Karpas-422 (cell line): ENCODE data around the gene ETV6. TPM values are rescaled to one million over a fixed set of nuclear protein-coding genes. Genes with fewer than 3 reads are reported as not detected.

Source experiments
- DNase-seq: peaks from one replicate; pipeline ENCODE4 v3.0.0-alpha.2; 2015
- H2AFZ ChIP-seq: fragments of 200-600 bp; sonication (generic); 2 replicates; pipeline ENCODE4 v1.6.1; 2014; ENCODE audit warnings: antibody characterized with exemption, low read length, mixed read lengths
- H3K27ac ChIP-seq: fragments of 200-600 bp; sonication (generic); 2 replicates; pipeline ENCODE4 v1.5.1; 2014; ENCODE audit warnings: mild to moderate bottlenecking, low read length, moderate library complexity
- H3K27me3 ChIP-seq: fragments of 200-600 bp; sonication (generic); 2 replicates; pipeline ENCODE4 v1.6.1; 2014; ENCODE audit warnings: low read length, mixed read lengths
- H3K36me3 ChIP-seq: fragments of 200-600 bp; sonication (generic); 2 replicates; pipeline ENCODE4 v1.6.1; 2014; ENCODE audit warnings: low read length, mixed read lengths; ENCODE audit not compliant: insufficient read depth
- H3K4me1 ChIP-seq: fragments of 200-600 bp; sonication (generic); 2 replicates; pipeline ENCODE4 v1.6.1; 2014; ENCODE audit warnings: mild to moderate bottlenecking, low read length, mixed read lengths
- H3K4me2 ChIP-seq: fragments of 200-600 bp; sonication (generic); 2 replicates; pipeline ENCODE4 v1.6.1; 2014; ENCODE audit warnings: low read length, low read depth, mild to moderate bottlenecking; ENCODE audit not compliant: poor library complexity, severe bottlenecking
- H3K4me3 ChIP-seq: fragments of 200-600 bp; sonication (generic); 2 replicates; pipeline ENCODE4 v1.5.1; 2014; ENCODE audit warnings: mild to moderate bottlenecking, antibody characterized with exemption, low read length, mixed read lengths
- H3K79me2 ChIP-seq: fragments of 200-600 bp; sonication (generic); 2 replicates; pipeline ENCODE4 v1.6.1; 2014; ENCODE audit warnings: mild to moderate bottlenecking, low read length, mixed read lengths
- H3K9ac ChIP-seq: fragments of 200-600 bp; sonication (generic); 2 replicates; pipeline ENCODE4 v1.6.0; 2014; ENCODE audit warnings: low read length
- H3K9me2 ChIP-seq: fragments of 200-600 bp; sonication (generic), shearing (Covaris generic); replicated peaks from 2 replicates; pipeline ENCODE4 v1.6.0; 2014; ENCODE audit warnings: mild to moderate bottlenecking, low read length, moderate library complexity; ENCODE audit not compliant: insufficient read depth
- H3K9me3 ChIP-seq: fragments of 300-700, 200-600 bp; sonication (generic); 2 replicates; pipeline ENCODE4 v1.6.1; 2014; ENCODE audit warnings: low read length, mixed read lengths
- H4K20me1 ChIP-seq: fragments of 200-600 bp; sonication (generic); 2 replicates; pipeline ENCODE4 v1.6.1; 2014; ENCODE audit warnings: mild to moderate bottlenecking, antibody characterized with exemption, low read length, low read depth; ENCODE audit not compliant: insufficient read depth
- total RNA-seq: library from RNA; depleted of rRNA; stranded (reverse); fragments of >200 nt; shearing (Covaris generic); gene quantifications from 2 replicates; pipeline ENCODE4 v1.2.3, GENCODE V29; 2014; ENCODE audit warnings: low replicate concordance

ETV6 gene
- total RNA-seq, 1 experiment from 2014 or later: 1.0 TPM

DNA sequence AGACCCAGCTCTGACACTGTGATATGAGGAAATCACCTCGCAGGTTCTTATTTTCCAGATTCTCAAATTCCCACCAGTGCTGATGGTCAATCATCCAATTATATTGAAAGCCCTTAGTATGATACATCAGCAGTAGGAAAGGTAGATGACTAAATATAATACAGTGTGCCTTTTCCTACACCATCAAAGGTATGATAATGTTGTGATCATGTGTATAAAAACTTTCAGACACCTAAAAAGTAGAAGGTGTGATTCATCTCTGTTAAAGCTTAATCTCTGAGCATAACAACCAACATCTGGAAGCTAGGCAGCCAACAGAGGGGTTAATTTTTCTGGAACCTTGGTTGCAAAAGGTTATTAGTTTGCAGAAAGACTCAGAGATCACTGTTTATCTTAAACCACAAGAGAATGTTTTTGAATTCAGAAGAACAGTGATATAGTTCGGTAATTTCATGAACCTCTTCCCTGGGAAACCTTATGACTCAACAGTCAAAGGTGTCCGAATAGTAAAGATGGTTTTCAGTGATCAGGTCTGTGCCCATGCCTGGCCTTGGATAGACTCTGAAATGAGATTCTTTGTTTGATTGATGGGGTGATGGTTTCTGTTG, 122.5 kb downstream of the ETV6 start:
- H2AFZ ChIP-seq: no peak overlapping the region
- H3K79me2 ChIP-seq: no peaks in the 10 kb centered on the region
- H3K36me3 ChIP-seq: no peaks in the 10 kb centered on the region
- H3K9ac ChIP-seq: no peak overlapping the region
- no peaks in the 10 kb centered on the region for H3K4me1 ChIP-seq
- no peak overlapping the region for H3K4me3 ChIP-seq
- no peaks in the 10 kb centered on the region for H3K9me3 ChIP-seq
- no peak for DNase-seq
- H3K27ac ChIP-seq: no peak overlapping the region
- no peaks in the 10 kb centered on the region for H4K20me1 ChIP-seq
- no peak overlapping the region for H3K4me2 ChIP-seq
- H3K9me2 ChIP-seq: no peaks in the 10 kb centered on the region
- H3K27me3 ChIP-seq: no peaks in the 10 kb centered on the region

GRCh38 chr12:11773889-11774677, 124.6 kb downstream of the ETV6 start:
- H3K27ac ChIP-seq: no peak overlapping the region
- no peak overlapping the region for H3K4me3 ChIP-seq
- no peaks in the 10 kb centered on the region for H3K9me2 ChIP-seq
- DNase-seq: no peak
- H3K9me3 ChIP-seq: no peaks in the 10 kb centered on the region
- no peaks in the 10 kb centered on the region for H3K27me3 ChIP-seq
- H3K9ac ChIP-seq: no peak overlapping the region
- H3K4me1 ChIP-seq: no peaks in the 10 kb centered on the region
- H3K4me2 ChIP-seq: no peak overlapping the region
- no peaks in the 10 kb centered on the region for H3K79me2 ChIP-seq
- no peaks in the 10 kb centered on the region for H4K20me1 ChIP-seq
- no peak overlapping the region for H2AFZ ChIP-seq
- H3K36me3 ChIP-seq: no peaks in the 10 kb centered on the region

- no peaks in the 10 kb centered on the region for H3K36me3 ChIP-seq
- no peak overlapping the region for H2AFZ ChIP-seq
- no peak overlapping the region for H3K9ac ChIP-seq
- no peaks in the 10 kb centered on the region for H3K4me1 ChIP-seq
- no peaks in the 10 kb centered on the region for H4K20me1 ChIP-seq
- no peak overlapping the region for H3K4me2 ChIP-seq
- no peaks in the 10 kb centered on the region for H3K27me3 ChIP-seq
- no peak overlapping the region for H3K4me3 ChIP-seq
- no peak for DNase-seq
- H3K9me3 ChIP-seq: no peaks in the 10 kb centered on the region
- no peaks in the 10 kb centered on the region for H3K79me2 ChIP-seq
- H3K9me2 ChIP-seq: no peaks in the 10 kb centered on the region
- no peak overlapping the region for H3K27ac ChIP-seq
Observed at GRCh38 chr12:11774821-11775220, 125.3 kb downstream of the ETV6 start.

DNA sequence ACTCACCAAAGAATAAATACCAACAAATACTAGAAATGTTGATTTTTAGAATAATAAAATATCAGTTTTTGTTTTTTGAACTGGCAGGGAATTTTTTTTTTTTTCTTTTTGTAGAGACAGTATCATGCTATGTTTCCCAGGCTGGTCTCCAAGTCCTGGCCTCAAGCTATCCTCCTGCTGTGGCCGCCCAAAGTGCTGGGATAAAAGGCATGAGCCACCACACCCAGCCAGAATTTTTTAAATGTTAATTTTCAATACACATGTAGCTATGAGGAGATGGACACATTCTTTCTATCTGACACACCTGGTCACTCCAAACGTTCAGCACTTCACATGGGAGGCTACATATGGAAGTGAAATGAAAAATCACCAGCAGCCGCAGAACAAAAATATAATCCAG, 126.8 kb downstream of the ETV6 start:
- Histone ChIP-seq H3K9me3 (no peaks in the 10 kb centered on the region), H3K4me3 (no peak overlapping the region), H3K79me2 (no peaks in the 10 kb centered on the region), H3K9ac (no peak overlapping the region), H4K20me1 (no peaks in the 10 kb centered on the region), H3K36me3 (no peaks in the 10 kb centered on the region), H3K9me2 (no peaks in the 10 kb centered on the region), H3K4me2 (no peak overlapping the region), H3K27ac (no peak overlapping the region), H3K4me1 (no peaks in the 10 kb centered on the region), H2AFZ (no peak overlapping the region), H3K27me3 (no peaks in the 10 kb centered on the region)
- no peak for DNase-seq

GRCh38 chr12:11777451-11777850, 128.0 kb downstream of the ETV6 start:
- no peak overlapping the region for H3K4me3 ChIP-seq
- no peak overlapping the region for H2AFZ ChIP-seq
- H3K9me2 ChIP-seq: no peaks in the 10 kb centered on the region
- H3K4me1 ChIP-seq: no peaks in the 10 kb centered on the region
- no peak overlapping the region for H3K9ac ChIP-seq
- H3K9me3 ChIP-seq: no peaks in the 10 kb centered on the region
- no peak overlapping the region for H3K4me2 ChIP-seq
- no peaks in the 10 kb centered on the region for H3K27me3 ChIP-seq
- H3K79me2 ChIP-seq: no peaks in the 10 kb centered on the region
- no peak for DNase-seq
- H3K27ac ChIP-seq: no peak overlapping the region
- no peaks in the 10 kb centered on the region for H3K36me3 ChIP-seq
- H4K20me1 ChIP-seq: no peaks in the 10 kb centered on the region

GRCh38 chr12:11777962-11778361, 128.5 kb downstream of the ETV6 start:
- H3K4me2 ChIP-seq: no peak overlapping the region
- H3K79me2 ChIP-seq: no peaks in the 10 kb centered on the region
- no peak overlapping the region for H3K4me3 ChIP-seq
- H3K27me3 ChIP-seq: no peaks in the 10 kb centered on the region
- H3K9ac ChIP-seq: no peak overlapping the region
- H3K36me3 ChIP-seq: no peaks in the 10 kb centered on the region
- no peak overlapping the region for H3K27ac ChIP-seq
- H2AFZ ChIP-seq: no peak overlapping the region
- H3K9me2 ChIP-seq: no peaks in the 10 kb centered on the region
- H4K20me1 ChIP-seq: no peaks in the 10 kb centered on the region
- no peaks in the 10 kb centered on the region for H3K9me3 ChIP-seq
- DNase-seq: no peak
- H3K4me1 ChIP-seq: no peaks in the 10 kb centered on the region

GRCh38 chr12:11778713-11779685, 129.5 kb downstream of the ETV6 start:
- Histone ChIP-seq H3K79me2 (no peaks in the 10 kb centered on the region), H3K9me2 (no peaks in the 10 kb centered on the region), H3K4me3 (no peak overlapping the region), H2AFZ (no peak overlapping the region), H4K20me1 (no peaks in the 10 kb centered on the region), H3K27ac (no peak overlapping the region), H3K27me3 (no peaks in the 10 kb centered on the region), H3K9ac (no peak overlapping the region), H3K4me2 (no peak overlapping the region), H3K4me1 (no peaks in the 10 kb centered on the region), H3K9me3 (no peaks in the 10 kb centered on the region), H3K36me3 (no peaks in the 10 kb centered on the region)
- no peak for DNase-seq

DNA sequence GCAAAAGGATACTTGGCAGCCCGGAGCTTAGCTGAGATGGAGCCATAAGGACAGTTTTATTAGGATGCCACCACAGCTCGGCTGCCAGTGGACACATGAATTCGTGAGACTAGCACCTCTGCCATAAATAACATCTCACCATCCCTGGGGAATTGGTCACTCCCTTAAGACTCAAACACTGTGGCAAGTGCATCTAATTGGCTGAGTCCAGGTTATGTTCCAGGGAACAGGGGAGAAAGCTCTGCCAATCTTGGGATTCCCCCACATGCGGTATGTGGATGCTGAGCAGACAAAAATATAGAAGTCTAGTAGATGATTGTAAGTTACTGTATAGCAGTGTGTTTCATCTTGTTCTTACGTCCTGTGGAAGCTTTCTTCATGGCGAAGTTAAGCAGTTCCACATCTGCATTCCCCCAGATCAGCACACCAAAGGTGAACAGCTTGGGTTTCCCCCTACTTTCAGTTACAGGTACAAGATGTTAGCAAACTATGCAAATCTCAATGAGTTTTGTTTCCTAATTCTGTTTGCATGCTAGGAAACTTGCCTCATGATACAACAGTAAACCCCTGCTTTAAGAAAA, 131.1 kb downstream of the ETV6 start:
- no peak for DNase-seq

More for the DNA sequence above, 131.1 kb downstream of the ETV6 start:
- Histone ChIP-seq H3K9ac (no peak overlapping the region), H3K36me3 (no peaks in the 10 kb centered on the region), H3K27me3 (no peaks in the 10 kb centered on the region), H3K4me2 (no peak overlapping the region), H3K9me2 (no peaks in the 10 kb centered on the region), H3K27ac (no peak overlapping the region), H2AFZ (no peak overlapping the region), H3K9me3 (no peaks in the 10 kb centered on the region), H4K20me1 (no peaks in the 10 kb centered on the region), H3K79me2 (no peaks in the 10 kb centered on the region), H3K4me1 (no peaks in the 10 kb centered on the region), H3K4me3 (no peak overlapping the region)
